Esophagus muscularis mucosa (tissue), 4 donors: ENCODE measurements around the gene ANGPTL5. TPM values are rescaled to one million over a fixed set of nuclear protein-coding genes. Genes with fewer than 3 reads are reported as not detected.

Experiments
- DNase-seq: peaks from one replicate; pipeline ENCODE4 v3.0.0-alpha.2; 2017; ENCODE audit errors: extremely low spot score
- H3K27ac ChIP-seq, 4 donors: fragments of 200-600 bp; sonication (generic); replicated peaks in 1 of 4; 1 replicate in 3 of 4; 2 replicates in 1 of 4; pipeline ENCODE4 v1.5.1; 2016 to 2019; ENCODE audit warnings: mild to moderate bottlenecking in 1 of 4
- H3K27me3 ChIP-seq, 4 donors: fragments of 200-600 bp; sonication (generic); one replicate each; pipeline versions ENCODE4 v1.5.1 to v1.6.0; 2016 to 2019
- H3K36me3 ChIP-seq, 4 donors: fragments of 200-600 bp; sonication (generic); one replicate each; pipeline ENCODE4 v1.5.1; 2016 to 2019
- H3K4me1 ChIP-seq, 4 donors: fragments of 200-600 bp; sonication (generic); one replicate each; pipeline ENCODE4 v1.5.1; 2016 to 2019
- H3K4me3 ChIP-seq, 4 donors: fragments of 200-600 bp; sonication (generic); 1 replicate in 2 of 4; 2 replicates in 2 of 4; pipeline ENCODE4 v1.5.1; 2016 to 2019; ENCODE audit warnings: mild to moderate bottlenecking in 4 of 4, moderate library complexity in 1 of 4
- H3K9me3 ChIP-seq, 4 donors: fragments of 200-600 bp; sonication (generic); 1 replicate in 3 of 4; 2 replicates in 1 of 4; pipeline ENCODE4 v1.5.1; 2016 to 2019
- EP300 ChIP-seq: sonication (generic); formaldehyde crosslinking; IDR thresholded peaks from one replicate; pipeline ENCODE4 v1.6.1; 2017; ENCODE audit warnings: antibody characterized with exemption
- POLR2A ChIP-seq: fragments of 450-650 bp; IDR thresholded peaks from one replicate; pipeline ENCODE4 v1.6.1; 2017; ENCODE audit warnings: antibody characterized with exemption, moderate library complexity, mild to moderate bottlenecking, low read depth
- POLR2AphosphoS5 ChIP-seq, 2 donors: sonication (generic); formaldehyde crosslinking; IDR thresholded peaks; one replicate each; pipeline ENCODE4 v1.6.1; 2017; ENCODE audit warnings: antibody characterized with exemption in 2 of 2
- WGBS: methylation state at CpG from one replicate; pipeline ENCODE4 v1.1.5; 2018; 5-methylcytosine and 5-hydroxymethylcytosine counted together
- intact Hi-C: fragments of 100-400 bp; cut with DNase I; formaldehyde crosslinking; loops from one replicate; pipeline ENCODE4 v1.15.1; 2023
- total RNA-seq, 4 donors: library from RNA; depleted of rRNA; stranded (reverse); fragments of >200 nt; gene quantifications; one replicate each; pipeline versions ENCODE4 v1.1.0 to v1.2.1, GENCODE V29; 2016
- TF ChIP-seq, protein P1 (sequence below), 3 experiments: fragments of 200-600 bp in 2 of 3; fragments of 450-650 bp in 1 of 3; sonication (generic) in 2 of 3; IDR thresholded peaks; one replicate each; pipeline ENCODE4 v1.5.1; 2017 to 2019; ENCODE audit warnings: antibody characterized with exemption in 3 of 3, mild to moderate bottlenecking in 2 of 3, moderate library complexity in 1 of 3

Gene ANGPTL5
- total RNA-seq, 4 donors from 2014 or later: 0.17 to 1.0 (median 0.62) TPM

DNA sequence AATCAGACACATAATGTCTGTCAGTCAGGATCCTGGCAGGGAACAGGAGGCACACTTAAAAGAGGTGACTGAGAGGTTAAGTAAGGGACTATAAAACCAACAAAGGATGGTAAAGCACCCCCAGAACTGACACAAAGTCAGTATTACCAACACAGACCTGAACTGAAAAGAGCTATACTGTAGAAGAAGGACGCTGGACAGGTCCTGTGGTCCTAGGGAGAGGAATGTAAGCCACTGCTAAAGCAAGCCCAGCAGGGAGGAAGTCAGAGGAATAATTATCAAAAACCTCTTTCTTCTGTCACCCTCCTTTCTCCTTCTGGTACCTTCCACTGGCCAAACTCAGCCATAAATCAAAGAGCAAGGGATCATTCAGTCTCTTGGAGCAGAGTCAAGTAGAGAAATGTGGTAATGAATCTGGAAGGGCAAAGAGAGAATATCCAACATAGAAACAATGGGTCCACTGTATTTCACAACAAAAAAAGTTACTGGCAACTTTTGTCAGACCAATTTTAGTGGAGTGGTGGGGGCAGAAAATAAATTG lies 33.4 kb upstream of the ANGPTL5 start:
- 81% methylated on average over 1 of the region's 1 CpG for WGBS
- intact Hi-C loops: no loop called here
- TF ChIP-seq POLR2AphosphoS5 (IDR thresholded peaks at IDR 0.05): no peak
- TF ChIP-seq, protein P1, sequence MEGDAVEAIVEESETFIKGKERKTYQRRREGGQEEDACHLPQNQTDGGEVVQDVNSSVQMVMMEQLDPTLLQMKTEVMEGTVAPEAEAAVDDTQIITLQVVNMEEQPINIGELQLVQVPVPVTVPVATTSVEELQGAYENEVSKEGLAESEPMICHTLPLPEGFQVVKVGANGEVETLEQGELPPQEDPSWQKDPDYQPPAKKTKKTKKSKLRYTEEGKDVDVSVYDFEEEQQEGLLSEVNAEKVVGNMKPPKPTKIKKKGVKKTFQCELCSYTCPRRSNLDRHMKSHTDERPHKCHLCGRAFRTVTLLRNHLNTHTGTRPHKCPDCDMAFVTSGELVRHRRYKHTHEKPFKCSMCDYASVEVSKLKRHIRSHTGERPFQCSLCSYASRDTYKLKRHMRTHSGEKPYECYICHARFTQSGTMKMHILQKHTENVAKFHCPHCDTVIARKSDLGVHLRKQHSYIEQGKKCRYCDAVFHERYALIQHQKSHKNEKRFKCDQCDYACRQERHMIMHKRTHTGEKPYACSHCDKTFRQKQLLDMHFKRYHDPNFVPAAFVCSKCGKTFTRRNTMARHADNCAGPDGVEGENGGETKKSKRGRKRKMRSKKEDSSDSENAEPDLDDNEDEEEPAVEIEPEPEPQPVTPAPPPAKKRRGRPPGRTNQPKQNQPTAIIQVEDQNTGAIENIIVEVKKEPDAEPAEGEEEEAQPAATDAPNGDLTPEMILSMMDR (IDR thresholded peaks at IDR 0.05): no peak
- TF ChIP-seq EP300: no peak
- TF ChIP-seq POLR2A: no peak
- no peak overlapping the region for H3K27ac ChIP-seq
- H3K4me1 ChIP-seq: no peaks in the 10 kb centered on the region
- no peaks in the 10 kb centered on the region for H3K9me3 ChIP-seq
- DNase-seq: no peak
- peaks cover 0 to 22% (median 8%) of the 10 kb centered on the region in 4 donors for H3K36me3 ChIP-seq
- no peaks in the 10 kb centered on the region for H3K27me3 ChIP-seq
- H3K4me3 ChIP-seq: no peak overlapping the region

DNA sequence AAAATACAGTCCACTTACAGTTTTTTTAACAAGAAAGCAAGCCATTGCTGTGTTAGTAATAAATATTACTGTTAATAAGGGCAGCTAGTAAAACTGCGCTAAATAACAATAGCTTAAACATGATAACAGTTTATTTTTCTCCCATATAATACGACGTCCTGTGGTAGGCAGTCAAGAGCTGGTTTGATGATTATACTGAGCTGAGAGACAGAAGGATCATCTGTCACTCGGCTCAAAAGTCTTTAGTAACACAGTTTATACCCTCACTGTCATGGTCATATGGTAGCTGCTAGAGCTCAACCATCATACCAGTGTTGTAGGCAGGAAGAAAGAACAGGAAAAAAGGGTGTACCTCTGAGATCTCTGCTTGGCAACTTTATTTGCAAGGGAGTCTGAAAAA lies 29.1 kb upstream of the ANGPTL5 start:
- H3K4me3 ChIP-seq: no peak overlapping the region
- H3K27me3 ChIP-seq: no peaks in the 10 kb centered on the region
- no peak overlapping the region for H3K27ac ChIP-seq
- intact Hi-C loops: no loop called here
- H3K9me3 ChIP-seq: no peaks in the 10 kb centered on the region
- DNase-seq: no peak
- WGBS: 90% methylated on average over 4 of the region's 4 CpGs
- no peaks in the 10 kb centered on the region for H3K4me1 ChIP-seq
- TF ChIP-seq, protein P1 (IDR thresholded peaks at IDR 0.05): no peak
- TF ChIP-seq POLR2AphosphoS5 (IDR thresholded peaks at IDR 0.05) (no peak), EP300 (no peak), POLR2A (no peak)
- H3K36me3 ChIP-seq: peaks cover 0 to 22% (median 8%) of the 10 kb centered on the region in 4 donors

DNA sequence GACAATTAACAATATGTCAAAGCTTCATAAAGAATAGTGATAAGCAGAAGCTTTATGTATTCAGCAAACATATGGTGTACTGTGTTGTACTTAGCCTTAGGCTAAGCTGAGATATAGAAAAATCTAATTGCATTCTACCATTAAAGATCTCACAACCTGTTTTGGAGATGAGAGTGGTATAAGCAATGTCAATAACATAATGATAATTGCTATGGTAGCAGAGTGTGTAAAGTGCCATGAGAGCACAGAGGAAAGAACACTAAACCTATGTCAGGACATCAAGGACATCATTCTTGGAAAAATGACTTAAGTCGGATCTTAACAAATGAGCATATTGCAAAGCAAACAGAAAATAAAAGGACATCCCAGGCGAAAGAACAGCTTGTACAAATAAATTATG lies 28.6 kb upstream of the ANGPTL5 start:
- DNase-seq: no peak
- no peaks in the 10 kb centered on the region for H3K27me3 ChIP-seq
- H3K9me3 ChIP-seq: no peaks in the 10 kb centered on the region
- intact Hi-C loops: no loop called here
- H3K36me3 ChIP-seq: peaks cover 0 to 22% (median 8%) of the 10 kb centered on the region in 4 donors
- no peak overlapping the region for H3K4me3 ChIP-seq
- H3K4me1 ChIP-seq: no peaks in the 10 kb centered on the region
- WGBS: 91% methylated on average over 2 of the region's 2 CpGs
- no peak overlapping the region for H3K27ac ChIP-seq
- TF ChIP-seq POLR2AphosphoS5 (IDR thresholded peaks at IDR 0.05): no peak
- TF ChIP-seq POLR2A: no peak
- TF ChIP-seq, protein P1 (IDR thresholded peaks at IDR 0.05): no peak
- no peak for TF ChIP-seq EP300

DNA sequence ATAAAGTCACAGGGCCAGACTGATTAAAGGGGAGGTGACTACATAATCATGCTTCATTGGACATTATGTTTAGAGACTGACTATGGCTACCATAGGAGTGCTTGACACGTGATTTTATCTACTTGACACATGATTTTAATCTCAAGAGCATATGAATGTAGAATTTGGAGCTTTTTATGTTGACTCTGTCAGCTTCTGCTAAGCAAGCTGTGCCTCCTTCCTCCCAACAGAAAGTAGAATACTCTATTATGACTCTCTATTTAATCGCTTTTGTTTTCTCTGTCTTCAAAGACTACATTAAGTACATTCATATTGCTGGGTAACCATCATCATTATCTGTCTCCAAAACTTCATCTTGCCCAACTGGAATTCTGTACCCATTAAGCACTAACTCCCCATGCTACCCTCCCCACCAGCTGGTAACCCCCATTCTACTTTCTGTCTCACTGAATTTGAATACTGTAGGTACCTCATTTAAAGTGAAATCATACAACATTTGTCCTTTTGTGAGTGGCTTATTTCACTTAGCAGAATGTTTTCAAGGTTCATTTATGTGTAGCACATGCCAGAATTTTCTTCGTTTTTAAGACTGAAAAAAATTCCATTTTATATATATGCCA lies 24.7 kb upstream of the ANGPTL5 start:
- H3K27ac ChIP-seq: no peak overlapping the region
- H3K36me3 ChIP-seq: peaks cover 0 to 6% (median 4%) of the 10 kb centered on the region in 4 donors
- no peak overlapping the region for H3K4me3 ChIP-seq
- H3K4me1 ChIP-seq: no peaks in the 10 kb centered on the region
- intact Hi-C loops: no loop called here
- WGBS: 79% methylated on average over 3 of the region's 3 CpGs
- H3K27me3 ChIP-seq: no peaks in the 10 kb centered on the region
- H3K9me3 ChIP-seq: no peaks in the 10 kb centered on the region
- DNase-seq: no peak
- TF ChIP-seq POLR2A (no peak), EP300 (no peak), POLR2AphosphoS5 (IDR thresholded peaks at IDR 0.05) (no peak)
- TF ChIP-seq, protein P1 (IDR thresholded peaks at IDR 0.05): no peak
